Vagina (tissue), 2 donors: ENCODE results near the gene KL.

Experiments used
- POLR2A ChIP-seq, 2 donors: fragments of 450-650 bp; IDR thresholded peaks; one replicate each; pipeline ENCODE4 v1.6.1; 2017; ENCODE audit warnings: antibody characterized with exemption in 2 of 2, mild to moderate bottlenecking in 2 of 2, moderate library complexity in 2 of 2
- POLR2AphosphoS5 ChIP-seq, 2 donors: sonication (generic); formaldehyde crosslinking; IDR thresholded peaks; one replicate each; pipeline ENCODE4 v1.9.0; 2017; ENCODE audit warnings: antibody characterized with exemption in 2 of 2, mild to moderate bottlenecking in 2 of 2, low read depth in 1 of 2; ENCODE audit not compliant: insufficient read depth in 1 of 2
- TF ChIP-seq, protein P1 (sequence below), 3 experiments: fragments of 450-650 bp in 2 of 3; fragments of 200-600 bp in 1 of 3; sonication (generic) in 1 of 3; IDR thresholded peaks; one replicate each; pipeline ENCODE4 v1.5.1; 2017 to 2019; ENCODE audit warnings: antibody characterized with exemption in 3 of 3, mild to moderate bottlenecking in 2 of 3, moderate library complexity in 2 of 3

DNA sequence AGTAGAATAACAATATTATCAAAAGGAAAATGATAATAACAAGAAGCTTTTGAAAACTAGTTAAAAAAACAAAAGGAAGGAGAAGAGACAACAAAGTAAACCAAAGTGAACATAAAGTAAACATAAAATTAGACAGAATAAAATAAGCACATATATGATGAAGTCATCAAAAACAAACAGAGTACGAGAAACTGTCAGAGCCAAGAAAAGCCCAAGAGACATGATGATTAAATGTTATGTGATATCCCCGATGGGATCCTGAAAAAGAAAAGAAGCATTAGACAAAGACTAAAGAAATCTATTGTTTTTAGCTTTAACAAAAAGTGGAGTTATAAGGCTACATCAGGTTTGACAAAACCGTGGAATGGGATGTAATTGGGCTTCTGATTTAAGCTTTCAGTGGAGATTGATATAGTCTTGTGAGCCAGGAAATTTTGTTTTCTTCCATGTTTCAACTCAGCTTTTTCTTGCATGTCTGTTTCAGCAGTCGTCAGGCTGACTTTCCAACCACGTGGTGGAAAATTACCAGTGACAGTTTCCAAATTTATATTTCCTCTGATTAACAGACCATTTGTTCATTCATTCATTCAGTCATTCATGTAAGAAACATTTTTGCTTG is 64.9 kb downstream of the KL start:
- TF ChIP-seq, protein P1, sequence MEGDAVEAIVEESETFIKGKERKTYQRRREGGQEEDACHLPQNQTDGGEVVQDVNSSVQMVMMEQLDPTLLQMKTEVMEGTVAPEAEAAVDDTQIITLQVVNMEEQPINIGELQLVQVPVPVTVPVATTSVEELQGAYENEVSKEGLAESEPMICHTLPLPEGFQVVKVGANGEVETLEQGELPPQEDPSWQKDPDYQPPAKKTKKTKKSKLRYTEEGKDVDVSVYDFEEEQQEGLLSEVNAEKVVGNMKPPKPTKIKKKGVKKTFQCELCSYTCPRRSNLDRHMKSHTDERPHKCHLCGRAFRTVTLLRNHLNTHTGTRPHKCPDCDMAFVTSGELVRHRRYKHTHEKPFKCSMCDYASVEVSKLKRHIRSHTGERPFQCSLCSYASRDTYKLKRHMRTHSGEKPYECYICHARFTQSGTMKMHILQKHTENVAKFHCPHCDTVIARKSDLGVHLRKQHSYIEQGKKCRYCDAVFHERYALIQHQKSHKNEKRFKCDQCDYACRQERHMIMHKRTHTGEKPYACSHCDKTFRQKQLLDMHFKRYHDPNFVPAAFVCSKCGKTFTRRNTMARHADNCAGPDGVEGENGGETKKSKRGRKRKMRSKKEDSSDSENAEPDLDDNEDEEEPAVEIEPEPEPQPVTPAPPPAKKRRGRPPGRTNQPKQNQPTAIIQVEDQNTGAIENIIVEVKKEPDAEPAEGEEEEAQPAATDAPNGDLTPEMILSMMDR (IDR thresholded peaks at IDR 0.05) = no peak
- TF ChIP-seq POLR2A (IDR thresholded peaks at IDR 0.05) = no peak
- TF ChIP-seq POLR2AphosphoS5 (IDR thresholded peaks at IDR 0.05; ENCODE audit: insufficient read depth in 1 of 2, low read depth in 1 of 2) = no peak
